Panc1 (cell line): ENCODE data around the gene SPECC1L. TPM values are rescaled to one million over a fixed set of nuclear protein-coding genes. Genes with fewer than 3 reads are reported as not detected.

Experiments
- ATAC-seq: fragments of 200-7000 bp; cut with Tn5 transposase; 2 replicates; pipeline ENCODE4 v1.9.1; 2020; ENCODE audit warnings: mild to moderate bottlenecking, moderate library complexity
- BruUV-seq: library from RNA; stranded (reverse); fragments of 400-500 nt; replicated peaks from 2 replicates; lab custom pipeline; 2021; lab: Mats Ljungman, UMichigan
- CTCF ChIA-PET: fragments of 300-600 bp; sonication (Branson Sonifier 250); formaldehyde crosslinking; loops from one replicate; lab custom pipeline; 2022; ENCODE audit warnings: antibody characterized with exemption; lab: Charles Lee
- POLR2A ChIA-PET: fragments of 300-600 bp; sonication (Branson Sonifier 250); formaldehyde crosslinking; loops from one replicate; lab custom pipeline; 2022; ENCODE audit warnings: antibody characterized with exemption; lab: Charles Lee
- DNase-seq: peaks from one replicate; pipeline ENCODE4 v3.0.0-alpha.2; 2010; ENCODE audit warnings: low read depth, low spot score
- H3K27ac ChIP-seq: 2 replicates; pipeline ENCODE4 v1.5.1; 2011; ENCODE audit warnings: mild to moderate bottlenecking, low read length, inconsistent platforms
- H3K27me3 ChIP-seq: fragments of 200-500 bp; sonication (Bioruptor generic); 2 replicates; pipeline ENCODE4 v1.6.0; 2014; ENCODE audit warnings: low read length, inconsistent platforms; ENCODE audit not compliant: control insufficient read depth, insufficient read depth
- H3K36me3 ChIP-seq: fragments of 200-500 bp; sonication (Bioruptor generic); 2 replicates; pipeline ENCODE4 v1.5.1; 2014; ENCODE audit warnings: inconsistent platforms, mild to moderate bottlenecking, low read length, moderate library complexity; ENCODE audit not compliant: control insufficient read depth, insufficient read depth
- H3K4me1 ChIP-seq: 2 replicates; pipeline ENCODE4 v1.5.1; 2011; ENCODE audit warnings: inconsistent platforms, mild to moderate bottlenecking, low read length, moderate library complexity; ENCODE audit not compliant: control insufficient read depth, insufficient read depth
- H3K4me3 ChIP-seq, 2 experiments: 2 replicates each; pipeline ENCODE4 v1.5.1; 2011 to 2012; ENCODE audit warnings: low read depth in 2 of 2, low read length in 2 of 2, mild to moderate bottlenecking in 2 of 2, inconsistent platforms in 1 of 2, moderate library complexity in 1 of 2
- H3K9me3 ChIP-seq: fragments of 200-500 bp; sonication (Bioruptor generic); 2 replicates; pipeline ENCODE4 v1.5.1; 2014; ENCODE audit warnings: low read depth, mild to moderate bottlenecking, inconsistent platforms, low read length, moderate library complexity; ENCODE audit not compliant: control insufficient read depth, insufficient read depth
- CTCF ChIP-seq: fragments of 450-650 bp; IDR thresholded peaks from 2 replicates; pipeline ENCODE4 v1.5.1; 2017; ENCODE audit warnings: mild to moderate bottlenecking
- POLR2AphosphoS5 ChIP-seq: IDR thresholded peaks from 2 replicates; pipeline ENCODE4 v1.6.1; 2012; ENCODE audit warnings: mild to moderate bottlenecking, low read depth, low read length, moderate library complexity
- REST ChIP-seq, 2 experiments: IDR thresholded peaks; 2 replicates each; pipeline ENCODE4 v1.6.1; 2011 to 2012; ENCODE audit warnings: low read depth in 2 of 2, control low read depth in 1 of 2, low read length in 1 of 2, mild to moderate bottlenecking in 1 of 2, moderate library complexity in 1 of 2; ENCODE audit not compliant: insufficient read depth in 1 of 2
- SIN3A ChIP-seq: IDR thresholded peaks from 2 replicates; pipeline ENCODE4 v1.6.1; 2012; ENCODE audit warnings: low read depth, mild to moderate bottlenecking, low read length, moderate library complexity, borderline replicate concordance; ENCODE audit not compliant: insufficient read depth
- TCF7L2 ChIP-seq: IDR thresholded peaks from 2 replicates; pipeline ENCODE4 v1.6.1; 2011; ENCODE audit warnings: mild to moderate bottlenecking, low read depth, low read length, inconsistent platforms
- in situ Hi-C: cut with HindIII; loops from 2 replicates; pipeline ENCODE4 v1.10.0; 2016; ENCODE audit warnings: low sequenced_read_pairs, low pct_unique_long_range_greater_than_20kb
- intact Hi-C: fragments of 100-400 bp; cut with micrococcal nuclease; formaldehyde crosslinking; loops from one replicate; pipeline ENCODE4 v1.10.0; 2022; ENCODE audit not compliant: unreplicated experiment
- total RNA-seq: library from RNA; stranded (reverse); gene quantifications from one replicate; pipeline ENCODE4 v1.2.1, GENCODE V29; 2021; ENCODE audit not compliant: unreplicated experiment

Gene SPECC1L
- total RNA-seq, 1 experiment from 2014 or later, result 43.3 TPM

- H3K4me1 ChIP-seq, result no peaks in the 10 kb centered on the region; the same call in 1 of the 2 replicates
- H3K36me3 ChIP-seq, result no peaks in the 10 kb centered on the region
- H3K9me3 ChIP-seq, result no peaks in the 10 kb centered on the region
- BruUV-seq, result no TSS peak
- TF ChIP-seq POLR2AphosphoS5 (no peak), CTCF (no peak), REST (IDR thresholded peaks at IDR 0.05; ENCODE audit: insufficient read depth in 1 of 2, low read depth in 2 of 2, low read length in 1 of 2) (no peak), TCF7L2 (no peak), SIN3A (no peak)
- in situ Hi-C loops, result no loop called here
- ChIA-PET POLR2A (no interaction called here), CTCF (no interaction called here)
- H3K4me3 ChIP-seq, result no peak overlapping the region
- intact Hi-C loops, result no loop called here
- no peak overlapping the region for H3K27ac ChIP-seq
- ATAC-seq (no peak), DNase-seq (no peak)
- no peaks in the 10 kb centered on the region for H3K27me3 ChIP-seq
Measured at GRCh38 chr22:24441406-24442351, 171.0 kb downstream of the SPECC1L start.

GRCh38 chr22:24442352-24442744 is 171.7 kb downstream of the SPECC1L start:
- H3K9me3 ChIP-seq, result no peaks in the 10 kb centered on the region
- H3K4me1 ChIP-seq, result no peaks in the 10 kb centered on the region; the same call in 1 of the 2 replicates
- BruUV-seq, result no TSS peak
- H3K4me3 ChIP-seq, result no peak overlapping the region
- no peak for DNase-seq
- TF ChIP-seq CTCF, result no peak
- ATAC-seq, result no peak
- POLR2A ChIA-PET, result no interaction called here
- no peak overlapping the region for H3K27ac ChIP-seq
- CTCF ChIA-PET, result no interaction called here
- no peaks in the 10 kb centered on the region for H3K27me3 ChIP-seq
- intact Hi-C loops, result no loop called here
- no peaks in the 10 kb centered on the region for H3K36me3 ChIP-seq
- in situ Hi-C loops, result no loop called here
